ENCODE results near the gene CDKAL1. TPM values are rescaled to one million over a fixed set of nuclear protein-coding genes. Genes with fewer than 3 reads are reported as not detected.

The CDKAL1 gene
- total RNA-seq, result 12.0 and 17.4 TPM in 2 replicates

GRCh38 chr6:20534295-20535262 is at the start of gene CDKAL1:
CDKAL1 (plus strand) TSS chr6:20534457; CDS start chr6:20546351, 11,894 bp downstream.

Other genes with a start within 250 kb of the CDKAL1 start
- 7.7 and 8.5 TPM in 2 replicates for gene E2F3, start 132.6 kb upstream of the CDKAL1 start, total RNA-seq